AG09319 (cell line): Measurements from ENCODE around the gene SERGEF.
A peak's percentile ranks its signal among the peaks of the same experiment; 100 is the strongest.
"Not testable (repeated sequence)": the region's sequence is repeated elsewhere in the genome, so short reads cannot be mapped to it uniquely, and the experiment has no call there.

Experiments used
- DNase-seq: peaks from one replicate; pipeline ENCODE4 v3.0.0-alpha.2; 2010; ENCODE audit warnings: low read depth; ENCODE audit errors: extremely low read depth
- TF ChIP-seq, protein P1 (sequence below): IDR thresholded peaks from 2 replicates; pipeline ENCODE4 v1.5.1; 2011; ENCODE audit warnings: low read depth, mild to moderate bottlenecking, inconsistent platforms, low read length, moderate library complexity

The SERGEF gene

DNA sequence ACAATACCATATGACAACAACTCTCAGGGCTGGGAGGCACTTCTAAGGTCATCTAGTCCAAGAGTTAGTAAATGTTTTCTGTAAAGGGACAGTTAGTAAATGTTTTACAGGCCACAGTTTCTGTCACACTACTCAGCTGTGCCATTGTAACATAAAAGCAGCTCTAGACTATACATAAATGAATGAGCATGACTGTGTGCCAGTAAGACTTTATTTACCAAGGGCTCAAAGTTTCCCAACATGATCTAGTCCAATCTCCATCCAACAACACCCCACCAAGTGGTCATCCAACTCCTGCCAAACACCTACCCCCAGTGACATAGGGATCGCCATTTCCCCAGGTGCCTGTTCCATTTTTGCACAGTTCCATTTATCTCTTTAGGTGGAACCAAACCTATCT is 12.1 kb downstream of the SERGEF start:
- TF ChIP-seq, protein P1, sequence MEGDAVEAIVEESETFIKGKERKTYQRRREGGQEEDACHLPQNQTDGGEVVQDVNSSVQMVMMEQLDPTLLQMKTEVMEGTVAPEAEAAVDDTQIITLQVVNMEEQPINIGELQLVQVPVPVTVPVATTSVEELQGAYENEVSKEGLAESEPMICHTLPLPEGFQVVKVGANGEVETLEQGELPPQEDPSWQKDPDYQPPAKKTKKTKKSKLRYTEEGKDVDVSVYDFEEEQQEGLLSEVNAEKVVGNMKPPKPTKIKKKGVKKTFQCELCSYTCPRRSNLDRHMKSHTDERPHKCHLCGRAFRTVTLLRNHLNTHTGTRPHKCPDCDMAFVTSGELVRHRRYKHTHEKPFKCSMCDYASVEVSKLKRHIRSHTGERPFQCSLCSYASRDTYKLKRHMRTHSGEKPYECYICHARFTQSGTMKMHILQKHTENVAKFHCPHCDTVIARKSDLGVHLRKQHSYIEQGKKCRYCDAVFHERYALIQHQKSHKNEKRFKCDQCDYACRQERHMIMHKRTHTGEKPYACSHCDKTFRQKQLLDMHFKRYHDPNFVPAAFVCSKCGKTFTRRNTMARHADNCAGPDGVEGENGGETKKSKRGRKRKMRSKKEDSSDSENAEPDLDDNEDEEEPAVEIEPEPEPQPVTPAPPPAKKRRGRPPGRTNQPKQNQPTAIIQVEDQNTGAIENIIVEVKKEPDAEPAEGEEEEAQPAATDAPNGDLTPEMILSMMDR = no peak
- no peak for DNase-seq

DNA sequence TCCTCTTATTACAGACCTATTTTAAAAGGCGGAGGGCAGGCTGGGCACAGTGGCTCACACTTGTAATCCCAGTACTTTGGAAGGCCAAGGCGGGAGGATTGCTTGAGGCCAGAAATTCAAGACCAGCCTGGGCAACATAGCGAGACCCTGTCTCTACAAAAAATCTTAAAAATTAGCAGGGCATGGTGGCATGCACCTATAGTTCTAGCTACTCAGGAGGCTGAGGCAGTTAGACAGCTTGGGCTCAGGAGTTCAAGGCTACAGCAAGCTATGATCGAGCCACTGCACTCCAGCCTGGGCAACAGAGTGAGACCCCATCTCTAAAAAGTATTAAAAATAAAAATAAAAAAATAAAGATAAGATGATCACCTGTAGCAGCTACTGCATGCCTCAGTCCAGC is 12.7 kb downstream of the SERGEF start:
- not testable (repeated sequence) for DNase-seq

- TF ChIP-seq, protein P1 = no peak
- no peak for DNase-seq
Measured at GRCh38 chr11:17992916-17993315, 19.9 kb downstream of the SERGEF start.

DNA sequence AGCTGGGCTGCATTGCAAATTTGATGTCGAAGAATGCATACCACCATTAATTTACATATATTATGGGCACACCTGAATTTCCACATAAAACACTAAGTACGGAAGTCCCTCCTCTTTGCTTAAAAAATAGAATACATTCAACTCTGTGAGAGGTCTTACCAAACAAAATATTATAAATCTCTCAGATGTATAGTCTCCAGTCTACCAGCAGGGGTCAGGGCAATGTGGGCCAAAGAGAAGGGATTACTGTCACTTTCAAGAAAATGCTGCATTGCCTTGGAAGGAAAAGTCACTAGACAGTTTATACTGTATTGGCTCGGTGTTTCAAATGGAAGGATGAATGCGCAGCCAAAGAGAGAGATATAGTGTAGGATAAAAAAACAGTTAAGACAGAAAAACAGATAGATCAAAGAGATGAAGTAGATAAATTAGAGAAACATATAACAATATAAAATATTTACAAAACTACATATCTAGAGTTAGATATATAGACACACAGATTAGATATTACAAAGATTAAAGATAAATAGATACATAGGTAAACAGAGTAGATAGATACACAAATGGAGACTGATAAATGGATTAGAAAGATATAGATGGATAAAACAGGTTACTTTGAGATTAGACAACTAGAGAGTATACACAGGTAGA is 20.9 kb downstream of the SERGEF start:
- no peak for DNase-seq
- TF ChIP-seq, protein P1 = peak; percentile 88

GRCh38 chr11:17989306-17989705 is 23.5 kb downstream of the SERGEF start:
- TF ChIP-seq, protein P1 = no peak
- DNase-seq = no peak

- TF ChIP-seq, protein P1 = no peak
- no peak for DNase-seq
Measured at GRCh38 chr11:17988465-17988864, 24.4 kb downstream of the SERGEF start.

DNA sequence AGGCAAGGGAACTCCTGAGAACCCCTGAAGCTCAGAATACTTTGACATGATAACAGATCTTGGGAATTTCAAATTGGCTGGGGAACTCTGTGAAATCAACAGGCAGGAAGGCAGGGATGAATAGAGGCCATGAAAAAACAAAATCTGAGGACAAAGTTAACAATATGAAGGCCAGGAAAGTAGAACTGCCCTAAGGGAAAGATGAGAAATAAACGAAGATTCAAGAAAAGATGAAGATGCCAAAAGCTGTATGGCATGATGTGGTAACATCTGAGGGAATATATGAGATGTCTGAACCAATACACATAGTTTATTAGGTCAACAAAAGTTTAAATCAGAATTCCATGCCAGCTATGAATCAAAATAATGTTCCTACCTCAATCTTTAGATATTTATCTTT is 25.0 kb downstream of the SERGEF start:
- DNase-seq = no peak
- TF ChIP-seq, protein P1 = no peak

DNA sequence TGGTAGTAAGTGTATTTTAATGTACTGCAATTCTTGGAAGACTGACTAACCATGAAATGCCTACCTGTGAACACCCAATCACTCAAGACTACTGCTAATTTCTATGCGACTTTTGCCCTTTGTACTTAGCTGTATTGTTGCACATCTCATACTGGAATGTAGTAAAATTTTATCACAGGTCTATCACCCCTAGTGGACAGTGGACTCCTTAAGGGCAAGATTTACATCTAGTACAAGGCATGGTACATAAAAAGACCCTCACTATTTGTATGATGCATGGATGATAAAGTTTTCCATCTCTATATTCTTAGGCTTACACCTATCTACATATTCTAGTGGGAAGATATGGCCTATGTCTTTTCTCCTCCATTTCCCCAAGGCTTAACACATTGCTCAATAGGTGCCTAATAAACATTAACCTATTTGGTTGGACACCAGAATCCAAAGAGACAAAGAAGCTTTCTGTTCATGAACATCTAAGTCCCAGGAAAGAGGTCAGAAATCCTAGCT is 26.1 kb downstream of the SERGEF start:
- TF ChIP-seq, protein P1 = no peak; the same call in 1 of the 2 replicates
- no peak for DNase-seq
